Stimulated activated CD8-positive, alpha-beta memory T cell treated with anti-CD3 and anti-CD28 coated beads, Interleukin-12 subunit alpha, Interleukin-12 subunit beta, amount 100 ng/mL, for 24 hours (primary cell): ENCODE data around the gene CFAP54.

ENCODE experiments used
- DNase-seq: peaks from one replicate; pipeline ENCODE4 v3.0.0-alpha.2; 2020; ENCODE audit errors: extremely low read depth

CFAP54 gene

GRCh38 chr12:96886998-96887677, 397.8 kb downstream of the CFAP54 start:
- DNase-seq, result no peak

DNA sequence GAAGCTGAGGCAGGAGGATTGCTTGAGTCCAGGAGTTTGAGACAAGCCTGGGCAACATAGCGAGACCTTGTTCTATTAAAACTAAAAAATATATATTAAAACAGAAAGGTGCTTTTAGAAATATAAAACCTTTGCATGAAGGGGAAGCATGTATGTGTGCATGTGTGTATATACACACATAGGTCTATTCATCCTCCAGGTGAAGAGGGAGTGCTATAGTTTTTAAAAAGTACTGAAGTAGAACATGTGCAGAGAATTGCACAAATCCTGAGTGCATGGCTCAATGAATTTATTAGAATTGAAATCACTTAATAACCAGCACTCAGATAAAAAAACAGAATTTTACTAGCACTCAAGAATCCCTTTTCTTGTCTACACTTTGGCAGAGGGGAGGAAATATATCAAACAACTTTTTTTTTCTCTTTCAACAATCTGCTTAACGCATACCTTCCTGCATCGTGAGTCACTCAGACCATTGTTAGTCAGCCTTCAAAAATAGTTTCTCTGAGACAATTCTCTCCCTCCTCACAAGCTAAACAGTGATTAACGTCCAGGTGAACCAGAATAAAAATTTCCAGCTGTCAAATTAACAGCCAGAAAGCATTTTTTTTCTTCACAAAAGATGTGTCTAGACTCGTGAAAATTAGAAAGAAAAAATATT, 400.0 kb downstream of the CFAP54 start:
- no peak for DNase-seq

GRCh38 chr12:96890331-96890730, 401.0 kb downstream of the CFAP54 start:
- no peak for DNase-seq

GRCh38 chr12:96892104-96892503, 402.7 kb downstream of the CFAP54 start:
- DNase-seq, result no peak

DNA sequence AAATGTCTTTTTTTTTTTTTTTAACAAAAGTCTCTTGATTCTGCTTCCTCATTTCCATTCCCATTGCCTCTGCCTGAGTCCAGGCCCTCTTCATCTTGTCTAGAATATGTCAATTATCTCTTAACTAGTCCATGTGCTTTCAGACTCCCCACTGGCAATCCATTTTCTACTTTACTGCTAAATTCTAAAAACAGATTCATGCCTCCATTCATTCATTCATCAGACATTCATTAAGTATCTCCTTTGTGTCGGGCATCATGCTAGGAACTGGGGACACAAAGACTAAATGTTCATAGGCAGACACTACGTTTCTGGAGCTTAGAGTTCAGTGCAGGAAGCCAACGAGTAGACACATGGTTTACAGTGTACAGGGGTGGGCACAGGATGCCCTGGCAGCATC, 408.0 kb downstream of the CFAP54 start:
- no peak for DNase-seq

DNA sequence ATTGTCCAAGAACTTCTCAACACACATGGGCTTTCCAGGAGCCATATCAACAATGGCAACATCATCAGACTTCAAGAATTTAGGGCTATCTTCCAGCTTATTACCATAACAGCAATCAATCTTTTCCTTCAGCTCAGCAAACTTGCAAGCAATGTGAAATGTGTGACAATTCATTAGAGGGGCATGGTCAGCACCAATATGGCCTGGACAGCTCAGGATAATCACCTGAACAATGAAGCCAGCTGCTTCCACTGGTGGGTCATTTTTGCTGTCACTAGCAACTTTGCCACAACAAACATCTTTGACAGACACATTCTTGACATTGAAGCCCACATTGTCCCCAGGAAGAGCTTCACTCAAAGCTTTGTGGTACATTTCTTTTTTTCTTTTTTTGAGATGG, 411.8 kb downstream of the CFAP54 start:
- DNase-seq, result no peak

GRCh38 chr12:96902076-96902475, 412.7 kb downstream of the CFAP54 start:
- no peak for DNase-seq

- DNase-seq, result no peak
These were observed 417.1 kb downstream of the CFAP54 start for GRCh38 chr12:96906498-96906848.

GRCh38 chr12:96906849-96907670, 417.7 kb downstream of the CFAP54 start, which contains the start of gene NEDD1:
Gene NEDD1 (plus strand): TSS chr12:96907257. CDS start chr12:96909760, 2,503 bp downstream.
- DNase-seq, result peak; percentile 66

DNA sequence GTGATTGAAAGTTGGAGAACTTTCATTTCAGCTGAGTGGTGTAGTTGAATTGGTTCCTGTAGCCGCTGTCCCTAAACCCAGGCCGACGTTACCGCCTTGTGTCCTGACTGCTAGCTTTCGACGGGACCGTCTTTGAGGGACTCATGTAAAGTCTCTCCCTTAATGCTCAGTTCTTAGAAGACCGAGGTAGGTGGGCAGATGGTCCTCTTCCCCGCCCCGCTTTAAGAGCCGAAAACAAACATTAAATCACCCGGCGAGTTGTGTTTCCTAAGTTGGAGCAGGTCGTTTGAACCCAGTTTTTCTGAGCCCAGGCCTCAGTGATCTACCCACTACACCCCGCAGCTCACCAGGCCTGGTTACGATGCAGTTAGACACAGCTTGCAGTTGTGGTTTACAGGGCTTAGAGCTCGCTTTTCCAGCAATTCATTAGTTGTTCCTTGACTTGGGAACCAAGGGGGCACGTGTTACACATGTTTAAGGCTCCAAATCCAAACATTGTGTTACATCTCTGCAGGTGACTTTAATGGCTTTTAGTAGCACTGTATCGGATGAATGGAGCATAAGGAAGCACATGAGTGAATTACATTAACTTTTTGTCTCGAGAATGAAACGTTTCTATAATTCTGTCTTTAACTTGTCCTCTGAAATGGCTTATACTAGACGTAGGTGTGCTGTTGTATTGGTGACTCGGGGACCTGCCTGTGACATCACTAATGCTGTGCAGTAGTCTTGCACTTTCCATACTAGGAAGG, 418.5 kb downstream of the CFAP54 start:
- no peak for DNase-seq

DNA sequence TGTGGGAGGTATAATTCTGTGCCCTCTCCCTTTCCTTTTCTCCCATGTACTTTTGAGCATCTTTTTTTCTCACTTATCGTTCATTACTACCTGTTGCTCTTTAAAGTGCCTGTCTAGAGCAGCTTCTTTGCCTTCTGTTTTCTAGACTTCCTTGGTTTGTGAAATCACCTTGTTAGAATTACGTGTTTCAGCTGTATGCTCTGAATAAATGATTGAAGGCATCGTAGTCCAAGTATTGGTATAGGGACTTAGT, 419.0 kb downstream of the CFAP54 start:
- DNase-seq, result no peak

GRCh38 chr12:96912261-96912660, 422.9 kb downstream of the CFAP54 start:
- DNase-seq, result no peak

DNA sequence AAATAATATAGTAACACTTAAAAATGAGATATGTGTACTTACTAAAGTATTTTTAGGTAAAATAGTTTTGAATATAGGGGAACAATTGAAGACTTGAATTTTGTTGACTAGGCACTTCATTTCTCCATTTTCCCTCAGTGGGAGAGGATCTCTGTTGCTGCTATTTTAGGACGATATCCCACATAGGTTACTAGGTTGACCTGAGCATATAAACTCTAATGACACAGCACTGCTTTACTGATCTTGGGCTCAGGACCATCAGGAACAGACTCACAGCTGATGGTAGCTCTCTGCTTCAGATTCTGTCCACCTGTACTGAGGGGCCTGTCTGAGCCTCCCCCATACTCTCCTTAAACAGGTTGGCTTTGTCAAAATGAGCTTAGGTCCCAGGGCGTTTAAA, 423.6 kb downstream of the CFAP54 start:
- DNase-seq, result no peak

GRCh38 chr12:96919510-96920210, 430.3 kb downstream of the CFAP54 start:
- DNase-seq, result no peak
